Loucy (cell line): Measurements from ENCODE around the gene PSMD2.
A peak's percentile ranks its signal among the peaks of the same experiment; 100 is the strongest.

Source experiments
- H2AFZ ChIP-seq: fragments of 200-600 bp; sonication (generic); 2 replicates; pipeline ENCODE4 v1.6.0; 2016; ENCODE audit warnings: antibody characterized with exemption, mild to moderate bottlenecking, low read length, moderate library complexity
- H3F3A ChIP-seq: fragments of 200-600 bp; 2 replicates; pipeline ENCODE4 v1.6.0; 2016; ENCODE audit warnings: antibody characterized with exemption, low read depth, mild to moderate bottlenecking
- H3K27me3 ChIP-seq: fragments of 200-600 bp; sonication (generic); 2 replicates; pipeline ENCODE4 v1.6.1; 2014; ENCODE audit warnings: low read length, mild to moderate bottlenecking; ENCODE audit not compliant: insufficient read depth, poor library complexity, severe bottlenecking
- H3K36me3 ChIP-seq: fragments of 200-600 bp; sonication (generic); 2 replicates; pipeline ENCODE4 v1.6.1; 2016; ENCODE audit warnings: low read length; ENCODE audit not compliant: insufficient read depth
- H3K4me1 ChIP-seq: fragments of 200-600 bp; sonication (generic); 2 replicates; pipeline ENCODE4 v1.5.1; 2014; ENCODE audit warnings: low read length, mild to moderate bottlenecking; ENCODE audit not compliant: insufficient read depth, poor library complexity, severe bottlenecking
- H3K4me2 ChIP-seq: fragments of 200-600 bp; sonication (generic); 2 replicates; pipeline ENCODE4 v1.6.0; 2014; ENCODE audit warnings: antibody characterized with exemption, low read length, low read depth, mild to moderate bottlenecking; ENCODE audit not compliant: poor library complexity, severe bottlenecking
- H3K4me3 ChIP-seq: fragments of 200-600 bp; sonication (generic); 2 replicates; pipeline ENCODE4 v1.5.1; 2014; ENCODE audit warnings: low read length, mild to moderate bottlenecking, mixed read lengths; ENCODE audit not compliant: poor library complexity, severe bottlenecking
- H3K79me2 ChIP-seq: fragments of 200-600 bp; sonication (generic); 2 replicates; pipeline ENCODE4 v1.6.1; 2014; ENCODE audit warnings: low read length; ENCODE audit not compliant: insufficient read depth
- H3K9ac ChIP-seq: fragments of 200-600 bp; sonication (generic); 2 replicates; pipeline ENCODE4 v1.6.0; 2014; ENCODE audit warnings: mild to moderate bottlenecking, low read depth, low read length, moderate library complexity; ENCODE audit not compliant: poor library complexity, severe bottlenecking
- H3K9me2 ChIP-seq: fragments of 200-600 bp; sonication (generic); replicated peaks from 2 replicates; pipeline ENCODE4 v1.6.1; 2016; ENCODE audit warnings: low read depth, low read length, mixed read lengths
- H3K9me3 ChIP-seq: fragments of 200-600 bp; sonication (generic); 2 replicates; pipeline ENCODE4 v1.6.1; 2014; ENCODE audit warnings: mild to moderate bottlenecking, antibody characterized with exemption, low read length, low read depth; ENCODE audit not compliant: insufficient read depth
- H4K20me1 ChIP-seq: fragments of 200-600 bp; sonication (generic); 2 replicates; pipeline ENCODE4 v1.6.0; 2014; ENCODE audit warnings: antibody characterized with exemption, low read length, mild to moderate bottlenecking; ENCODE audit not compliant: insufficient read depth, poor library complexity, severe bottlenecking
- EZH2phosphoT487 ChIP-seq: fragments of 200-600 bp; IDR thresholded peaks from 2 replicates; pipeline ENCODE4 v1.6.1; 2018; ENCODE audit warnings: antibody characterized with exemption, mild to moderate bottlenecking, moderate library complexity, borderline replicate concordance
- TF ChIP-seq, protein P1 (sequence below): fragments of 200-600 bp; sonication (generic); conservative IDR thresholded peaks from 2 replicates; pipeline ENCODE4 v1.5.1; 2014; ENCODE audit warnings: mild to moderate bottlenecking, antibody characterized with exemption, low read length

PSMD2 gene

DNA sequence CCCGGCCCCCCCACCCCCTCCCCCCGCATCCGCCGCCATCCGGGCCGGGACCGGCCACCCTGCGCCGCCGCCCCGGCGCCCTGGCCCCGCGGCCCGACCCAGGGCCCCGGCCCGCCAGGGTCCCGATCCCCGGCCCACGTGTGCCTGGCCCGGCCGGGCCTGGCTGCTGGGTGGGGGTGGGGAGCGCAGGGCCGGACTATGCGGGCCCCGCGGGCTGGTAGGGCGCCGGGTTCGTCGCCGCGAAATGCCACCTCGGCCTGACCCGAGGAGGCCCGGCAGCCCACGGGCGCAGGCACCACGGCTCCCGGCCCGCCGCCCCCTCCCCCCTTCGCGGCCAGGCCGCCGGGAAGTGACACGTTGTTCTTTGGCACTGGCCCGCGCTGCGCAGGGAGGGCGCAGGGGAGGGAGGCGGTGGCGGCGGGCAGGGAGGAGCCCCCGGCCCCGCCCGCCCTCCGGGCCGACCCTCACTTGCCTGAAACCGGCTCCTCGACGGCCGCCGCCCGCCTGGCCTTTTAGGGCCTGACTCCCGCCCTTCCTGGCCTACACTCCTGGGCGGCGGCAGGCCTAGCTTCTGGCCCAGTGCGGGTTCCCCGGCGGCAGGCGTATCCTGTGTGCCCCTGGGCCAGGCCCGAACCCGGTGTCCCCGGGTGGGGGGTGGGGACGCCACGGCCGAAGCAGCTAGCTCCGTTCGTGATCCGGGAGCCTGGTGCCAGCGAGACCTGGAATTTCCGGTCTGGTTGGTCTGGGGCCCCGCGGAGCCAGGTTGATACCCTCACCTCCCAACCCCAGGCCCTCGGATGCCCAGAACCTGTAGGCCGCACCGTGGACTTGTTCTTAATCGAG lies 15.9 kb downstream of the PSMD2 start:
- no peaks in the 10 kb centered on the region for H3K27me3 ChIP-seq
- H3F3A ChIP-seq = no peaks in the 10 kb centered on the region
- H3K4me1 ChIP-seq = peaks cover 29% of the 10 kb centered on the region
- peaks cover 52% of the 10 kb centered on the region for H4K20me1 ChIP-seq
- no peaks in the 10 kb centered on the region for H3K9me3 ChIP-seq
- peak overlapping the region; percentile 99 for H3K4me2 ChIP-seq
- TF ChIP-seq, protein P1, sequence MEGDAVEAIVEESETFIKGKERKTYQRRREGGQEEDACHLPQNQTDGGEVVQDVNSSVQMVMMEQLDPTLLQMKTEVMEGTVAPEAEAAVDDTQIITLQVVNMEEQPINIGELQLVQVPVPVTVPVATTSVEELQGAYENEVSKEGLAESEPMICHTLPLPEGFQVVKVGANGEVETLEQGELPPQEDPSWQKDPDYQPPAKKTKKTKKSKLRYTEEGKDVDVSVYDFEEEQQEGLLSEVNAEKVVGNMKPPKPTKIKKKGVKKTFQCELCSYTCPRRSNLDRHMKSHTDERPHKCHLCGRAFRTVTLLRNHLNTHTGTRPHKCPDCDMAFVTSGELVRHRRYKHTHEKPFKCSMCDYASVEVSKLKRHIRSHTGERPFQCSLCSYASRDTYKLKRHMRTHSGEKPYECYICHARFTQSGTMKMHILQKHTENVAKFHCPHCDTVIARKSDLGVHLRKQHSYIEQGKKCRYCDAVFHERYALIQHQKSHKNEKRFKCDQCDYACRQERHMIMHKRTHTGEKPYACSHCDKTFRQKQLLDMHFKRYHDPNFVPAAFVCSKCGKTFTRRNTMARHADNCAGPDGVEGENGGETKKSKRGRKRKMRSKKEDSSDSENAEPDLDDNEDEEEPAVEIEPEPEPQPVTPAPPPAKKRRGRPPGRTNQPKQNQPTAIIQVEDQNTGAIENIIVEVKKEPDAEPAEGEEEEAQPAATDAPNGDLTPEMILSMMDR = no peak
- TF ChIP-seq EZH2phosphoT487 = no peak
- no peaks in the 10 kb centered on the region for H3K9me2 ChIP-seq
- peaks cover 24% of the 10 kb centered on the region; the same call in 1 of the 2 replicates for H3K36me3 ChIP-seq
- peak overlapping the region; percentile 98 for H3K9ac ChIP-seq
- H3K4me3 ChIP-seq = peak overlapping the region; percentile 100
- peaks cover 54% of the 10 kb centered on the region for H3K79me2 ChIP-seq
- H2AFZ ChIP-seq = no peak overlapping the region

DNA sequence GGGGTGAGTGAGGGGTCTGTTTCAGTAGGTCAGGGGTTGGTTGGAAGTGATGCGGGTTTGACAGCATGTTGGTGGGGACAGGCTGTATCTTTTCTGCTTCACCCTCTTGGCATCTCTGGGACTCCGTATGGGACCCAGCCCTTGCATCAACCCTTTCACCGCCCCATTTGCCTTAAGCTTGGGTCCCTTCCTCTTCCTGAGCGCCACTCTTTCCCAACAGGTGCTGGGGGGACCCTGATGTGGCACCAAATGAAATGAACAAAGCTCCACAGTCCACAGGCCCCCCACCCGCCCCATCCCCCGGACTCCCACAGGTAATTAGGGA lies 16.5 kb downstream of the PSMD2 start:
- no peak for TF ChIP-seq EZH2phosphoT487
- TF ChIP-seq, protein P1 = no peak
- peaks cover 29% of the 10 kb centered on the region for H3K4me1 ChIP-seq
- peak overlapping the region; percentile 100 for H3K4me3 ChIP-seq
- peaks cover 60% of the 10 kb centered on the region for H3K79me2 ChIP-seq
- no peaks in the 10 kb centered on the region for H3K27me3 ChIP-seq
- peak overlapping the region; percentile 99 for H3K4me2 ChIP-seq
- peak overlapping the region; percentile 98 for H3K9ac ChIP-seq
- no peaks in the 10 kb centered on the region for H3F3A ChIP-seq
- no peaks in the 10 kb centered on the region for H3K9me3 ChIP-seq
- H4K20me1 ChIP-seq = peaks cover 57% of the 10 kb centered on the region
- peaks cover 27% of the 10 kb centered on the region; the same call in 1 of the 2 replicates for H3K36me3 ChIP-seq
- H3K9me2 ChIP-seq = no peaks in the 10 kb centered on the region
- H2AFZ ChIP-seq = no peak overlapping the region

DNA sequence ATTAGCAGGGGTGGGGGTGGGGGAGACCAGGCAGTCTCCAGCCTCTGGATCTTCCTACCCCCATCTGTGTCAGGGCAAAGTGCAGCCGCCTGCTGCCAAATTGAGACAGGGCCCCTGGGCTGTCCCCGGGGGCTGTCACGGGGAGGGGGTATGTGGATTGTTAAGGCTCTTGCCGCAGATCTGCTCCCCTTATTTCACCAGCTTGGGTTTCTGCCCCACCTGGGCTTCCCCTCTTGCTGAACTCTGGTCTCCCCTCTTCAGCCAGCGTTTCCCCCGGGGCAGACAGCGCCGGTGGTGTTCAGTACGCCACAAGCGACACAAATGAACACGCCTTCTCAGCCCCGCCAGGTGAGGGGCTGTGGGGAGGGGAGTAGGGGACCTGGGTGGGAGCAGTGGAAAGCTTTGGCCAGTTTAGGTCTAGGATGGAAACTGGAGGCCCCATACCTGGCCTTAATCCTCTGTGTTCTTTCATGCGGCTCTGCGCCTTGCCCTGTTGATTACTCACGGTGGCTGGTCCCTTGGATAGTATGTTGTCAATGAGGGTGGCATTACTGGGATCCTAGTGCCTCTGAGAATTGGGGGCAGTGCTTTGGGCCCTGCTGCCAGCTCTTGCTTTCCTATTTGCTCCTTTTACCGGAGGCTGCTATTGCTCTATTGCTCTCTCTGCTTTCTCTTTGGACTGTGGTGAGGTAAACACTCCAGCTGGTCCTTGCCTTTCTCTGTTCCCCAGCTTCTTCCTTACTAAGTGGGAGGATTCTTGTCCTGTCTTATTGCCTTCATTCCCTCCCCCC lies 17.0 kb downstream of the PSMD2 start:
- H3K9me3 ChIP-seq = no peaks in the 10 kb centered on the region
- H3K9ac ChIP-seq = peak overlapping the region; percentile 98
- H3K36me3 ChIP-seq = peaks cover 33% of the 10 kb centered on the region; the same call in 1 of the 2 replicates
- H3K4me1 ChIP-seq = peaks cover 29% of the 10 kb centered on the region
- no peaks in the 10 kb centered on the region for H3F3A ChIP-seq
- peak overlapping the region; percentile 100 for H3K4me3 ChIP-seq
- peaks cover 63% of the 10 kb centered on the region for H4K20me1 ChIP-seq
- peaks cover 66% of the 10 kb centered on the region for H3K79me2 ChIP-seq
- H3K4me2 ChIP-seq = peak overlapping the region; percentile 99
- TF ChIP-seq EZH2phosphoT487 = no peak
- TF ChIP-seq, protein P1 = no peak
- H3K27me3 ChIP-seq = no peaks in the 10 kb centered on the region
- H3K9me2 ChIP-seq = no peaks in the 10 kb centered on the region
- no peak overlapping the region for H2AFZ ChIP-seq
